HTERT RPE-1 (cell line): ENCODE results near the gene SLC25A30.
"Not testable (repeated sequence)": the region's sequence is repeated elsewhere in the genome, so short reads cannot be mapped to it uniquely, and the experiment has no call there.

Source experiments
- in situ Hi-C: fragments of 300-500 bp; cut with MboI; formaldehyde crosslinking; loops from 4 replicates; pipeline ENCODE4 v1.14.3; 2020; ENCODE audit warnings: low sequenced_read_pairs

Gene SLC25A30

DNA sequence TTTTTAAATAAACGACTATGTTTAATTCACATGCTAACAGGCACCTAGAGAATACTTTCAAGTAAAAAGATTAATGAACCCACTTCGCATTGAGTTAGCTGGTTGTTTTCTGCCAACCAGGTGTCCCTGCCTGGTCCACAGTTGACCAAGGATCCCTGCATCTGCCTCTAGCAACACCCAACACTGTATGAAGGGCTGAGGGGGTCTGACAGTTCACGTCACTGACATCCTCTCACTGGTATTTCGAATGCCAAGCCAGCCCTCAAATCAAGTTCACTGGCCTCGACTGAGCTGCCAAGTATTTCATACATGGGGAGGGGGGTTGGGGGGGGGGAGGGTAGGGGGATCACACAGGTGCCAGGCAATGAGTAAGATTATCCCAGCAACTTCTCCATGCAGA, 25.4 kb downstream of the SLC25A30 start:
- in situ Hi-C loops = no loop called here

DNA sequence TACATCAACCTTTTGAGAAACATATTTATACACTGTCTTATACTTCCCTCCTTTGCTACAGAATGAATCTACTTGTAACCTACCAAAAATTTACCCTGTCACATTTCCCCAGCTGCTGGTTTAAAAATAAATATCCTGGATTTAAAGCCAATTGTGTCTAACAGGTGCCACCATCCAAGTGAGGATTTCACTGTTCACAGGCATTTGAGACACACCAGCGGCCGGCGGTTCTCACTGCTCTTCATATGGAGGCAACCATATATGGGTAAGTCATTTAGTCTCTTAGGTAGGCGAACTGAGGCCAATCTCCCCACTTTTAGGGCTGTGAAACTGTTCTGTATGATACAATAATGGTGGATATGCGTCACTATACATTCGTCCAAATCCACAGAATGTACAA, 26.2 kb downstream of the SLC25A30 start:
- in situ Hi-C loops = no loop called here

DNA sequence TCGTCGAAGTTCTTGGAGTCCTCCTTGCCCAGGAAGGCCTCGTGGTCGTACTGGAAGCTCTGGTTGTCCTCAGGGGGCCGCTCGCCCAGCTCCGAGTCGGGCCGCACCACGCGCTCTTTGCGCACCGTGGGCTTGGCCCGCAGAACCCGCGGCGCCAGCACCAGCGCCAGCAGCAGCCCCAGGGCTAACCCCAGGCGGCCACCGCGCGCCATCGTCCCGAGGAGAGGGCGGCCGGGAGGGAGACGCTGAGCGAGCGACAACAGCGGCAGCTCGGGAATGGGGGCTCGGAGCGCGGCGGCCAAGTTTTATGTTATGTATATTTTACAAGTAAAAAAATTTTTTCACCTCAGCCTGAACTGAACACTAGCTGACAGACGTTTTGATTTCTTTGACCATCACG, 27.0 kb downstream of the SLC25A30 start:
- in situ Hi-C loops = not testable (repeated sequence)

GRCh38 chr13:45390348-45390747, 27.8 kb downstream of the SLC25A30 start:
- in situ Hi-C loops = not testable (repeated sequence)

DNA sequence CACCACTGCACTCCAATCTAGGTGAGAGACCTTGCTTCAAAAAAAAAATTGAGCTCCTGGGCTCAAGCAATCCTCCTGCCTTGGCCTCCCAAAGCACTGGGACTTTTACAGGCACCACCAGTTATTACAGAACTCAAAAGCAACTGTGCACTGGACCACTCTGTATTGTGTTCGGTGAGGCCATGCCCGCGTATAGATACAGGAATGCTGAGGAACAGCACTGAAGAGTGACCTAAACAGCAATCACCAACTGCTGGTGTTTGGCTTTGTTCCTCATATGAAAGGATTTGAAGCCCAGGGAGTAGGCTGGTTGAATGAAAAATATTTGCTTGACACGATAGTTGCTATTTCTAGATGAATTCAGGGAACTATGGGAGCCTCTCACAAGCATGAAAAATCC, 29.5 kb downstream of the SLC25A30 start:
- in situ Hi-C loops = no loop called here

GRCh38 chr13:45386892-45387575, 31.1 kb downstream of the SLC25A30 start:
- in situ Hi-C loops = not testable (repeated sequence)

- in situ Hi-C loops = no loop called here
Observed at GRCh38 chr13:45385907-45386553, 32.1 kb downstream of the SLC25A30 start.

GRCh38 chr13:45385320-45385719, 32.9 kb downstream of the SLC25A30 start:
- in situ Hi-C loops = no loop called here

- in situ Hi-C loops = no loop called here
Observed at GRCh38 chr13:45384474-45385174, 33.5 kb downstream of the SLC25A30 start.

DNA sequence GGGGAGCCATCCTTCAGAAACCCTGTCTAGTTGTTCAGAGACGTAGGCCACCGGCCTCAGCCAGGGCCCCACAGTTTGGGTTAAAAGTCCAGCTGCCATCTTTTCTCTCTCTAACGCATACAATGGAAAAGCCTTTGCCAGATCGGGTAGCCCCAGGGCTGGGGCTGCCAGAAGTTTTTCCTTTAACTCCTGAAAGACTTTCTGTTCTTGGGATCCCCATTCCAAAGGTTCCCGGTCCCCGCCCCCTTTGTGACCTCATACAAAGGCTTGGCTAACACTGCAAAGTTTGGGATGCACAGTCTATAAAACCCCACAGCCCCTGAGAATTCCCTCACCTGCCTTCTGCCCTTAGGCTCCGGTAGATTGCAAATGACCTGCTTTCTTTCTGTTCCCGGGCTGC, 35.4 kb downstream of the SLC25A30 start:
- in situ Hi-C loops = not testable (repeated sequence)

GRCh38 chr13:45381196-45381595, 37.0 kb downstream of the SLC25A30 start:
- in situ Hi-C loops = no loop called here

GRCh38 chr13:45380708-45381107, 37.5 kb downstream of the SLC25A30 start:
- in situ Hi-C loops = not testable (repeated sequence)

GRCh38 chr13:45379516-45379915, 38.7 kb downstream of the SLC25A30 start:
- in situ Hi-C loops = not testable (repeated sequence)

DNA sequence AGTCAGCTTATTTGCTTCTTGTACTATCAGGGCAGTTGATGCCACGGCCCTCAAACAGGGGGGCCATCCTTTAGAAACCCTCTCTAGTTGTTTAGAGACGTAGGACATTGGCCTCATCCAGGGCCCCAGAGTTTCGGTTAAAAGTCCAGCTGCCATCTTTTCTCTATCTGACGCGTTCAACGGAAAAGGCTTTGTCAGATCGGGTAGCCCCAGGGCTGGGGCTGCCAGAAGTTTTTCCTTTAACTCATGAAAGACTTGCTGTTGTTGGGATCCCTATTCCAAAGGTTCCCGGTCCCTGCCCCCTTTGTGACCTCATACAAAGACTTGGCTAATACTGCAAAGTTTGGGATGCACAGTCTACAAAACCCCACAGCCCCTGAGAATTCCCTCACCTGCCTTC, 39.4 kb downstream of the SLC25A30 start:
- in situ Hi-C loops = not testable (repeated sequence)

DNA sequence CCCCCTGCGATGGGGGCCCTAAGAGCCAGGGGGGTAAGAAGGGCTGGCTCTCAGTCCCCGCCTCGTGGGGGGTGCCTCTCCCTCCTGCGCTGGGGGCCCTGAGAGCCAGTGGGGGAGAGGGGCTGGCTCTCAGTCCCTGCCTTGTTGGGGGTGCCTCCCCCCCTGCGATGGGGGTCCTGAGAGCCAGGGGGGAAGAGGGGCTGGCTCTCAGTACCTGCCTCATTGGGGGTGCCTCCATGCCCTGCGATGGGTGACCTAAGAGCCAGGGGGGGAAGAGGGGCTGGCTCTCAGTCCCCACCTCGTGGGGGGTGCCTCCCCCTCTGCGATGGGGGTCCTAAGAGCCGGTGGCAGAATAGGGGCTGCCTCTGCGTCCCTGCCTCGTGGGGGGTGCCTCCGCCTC, 40.9 kb downstream of the SLC25A30 start:
- in situ Hi-C loops = not testable (repeated sequence)

DNA sequence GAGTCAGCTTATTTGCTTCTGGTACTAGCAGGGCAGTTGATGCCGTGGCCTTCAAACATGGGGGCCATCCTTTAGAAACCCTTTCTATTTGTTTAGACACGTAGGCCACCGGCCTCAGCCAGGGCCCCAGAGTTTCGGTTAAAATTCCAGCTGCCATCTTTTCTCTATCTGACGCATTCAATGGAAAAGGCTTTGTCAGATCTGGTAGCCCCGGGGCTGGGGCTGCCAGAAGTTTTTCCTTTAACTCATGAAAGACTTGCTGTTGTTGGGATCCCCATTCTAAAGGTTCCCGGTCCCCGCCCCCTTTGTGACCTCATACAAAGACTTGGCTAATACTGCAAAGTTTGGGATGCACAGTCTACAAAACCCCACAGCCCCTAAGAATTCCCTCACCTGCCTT, 41.5 kb downstream of the SLC25A30 start:
- in situ Hi-C loops = not testable (repeated sequence)

- in situ Hi-C loops = no loop called here
Observed at GRCh38 chr13:45374917-45375316, 43.3 kb downstream of the SLC25A30 start.

DNA sequence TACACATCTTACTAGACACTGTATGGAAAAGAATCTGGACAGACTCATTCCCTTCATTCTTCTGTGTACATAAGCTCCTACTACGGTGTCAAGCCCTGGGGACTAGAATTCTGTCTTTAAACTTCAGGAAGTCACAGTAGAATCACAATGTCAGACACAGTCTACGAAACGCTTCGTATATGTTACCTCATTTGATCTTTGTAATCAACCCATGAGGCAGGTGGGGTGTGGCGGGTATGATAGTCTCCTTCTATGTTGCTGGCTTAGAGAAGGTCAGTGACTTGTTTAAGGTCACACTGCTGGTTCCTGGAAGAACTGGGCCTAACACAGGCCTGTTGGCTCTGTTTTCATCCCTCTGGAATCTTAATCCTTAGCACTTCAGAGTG, 45.0 kb downstream of the SLC25A30 start:
- in situ Hi-C loops = no loop called here

GRCh38 chr13:45372189-45373161, 45.7 kb downstream of the SLC25A30 start:
- in situ Hi-C loops = no loop called here

- in situ Hi-C loops = no loop called here
Observed at GRCh38 chr13:45370922-45371406, 47.2 kb downstream of the SLC25A30 start.

GRCh38 chr13:45369116-45369515, 49.1 kb downstream of the SLC25A30 start:
- in situ Hi-C loops = no loop called here
